GM12892 (cell line): ENCODE results near the gene CARS1.

Source experiments
- POLR2A ChIP-seq: IDR thresholded peaks from 2 replicates; pipeline ENCODE4 v1.6.1; 2011; ENCODE audit warnings: low read depth, low read length, control low read depth
- TAF1 ChIP-seq: IDR thresholded peaks from 2 replicates; pipeline ENCODE4 v1.6.1; 2011; ENCODE audit warnings: low read depth, mild to moderate bottlenecking, control low read depth, low read length, borderline replicate concordance

GRCh38 chr11:3052567-3052966, 4.7 kb downstream of the CARS1 start:
- TF ChIP-seq POLR2A (no peak), TAF1 (no peak)
